GM21447 (cell line): ENCODE results near the gene MAPK7.

ENCODE experiments used
- ATAC-seq: cut with Tn5 transposase; IDR thresholded peaks from one replicate; pipeline ENCODE4 v1.9.1; 2021; ENCODE audit not compliant: unreplicated experiment

The MAPK7 gene

GRCh38 chr17:19414396-19415280 is 36.3 kb downstream of the MAPK7 start:
- no peak for ATAC-seq

DNA sequence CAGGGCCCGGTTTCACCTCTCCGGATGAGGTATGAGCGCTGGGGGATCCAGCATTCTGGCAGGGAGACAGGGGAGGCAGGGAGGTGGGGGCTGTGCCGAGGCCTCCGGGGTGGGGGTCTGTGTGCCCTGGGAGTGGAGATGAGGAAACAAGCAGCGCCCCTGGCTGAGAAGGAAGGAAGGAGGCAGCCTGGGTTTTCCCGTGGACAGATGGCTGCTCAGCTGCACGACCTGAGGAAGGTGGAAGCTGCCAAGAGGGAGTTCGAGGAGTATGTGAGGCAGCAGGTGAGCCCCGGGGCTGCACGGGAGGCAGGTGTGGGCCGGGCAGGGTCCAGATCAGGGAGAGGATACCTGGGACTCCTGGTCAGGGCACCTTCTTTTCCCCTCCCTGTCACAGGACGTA is 37.0 kb downstream of the MAPK7 start:
- ATAC-seq = no peak

DNA sequence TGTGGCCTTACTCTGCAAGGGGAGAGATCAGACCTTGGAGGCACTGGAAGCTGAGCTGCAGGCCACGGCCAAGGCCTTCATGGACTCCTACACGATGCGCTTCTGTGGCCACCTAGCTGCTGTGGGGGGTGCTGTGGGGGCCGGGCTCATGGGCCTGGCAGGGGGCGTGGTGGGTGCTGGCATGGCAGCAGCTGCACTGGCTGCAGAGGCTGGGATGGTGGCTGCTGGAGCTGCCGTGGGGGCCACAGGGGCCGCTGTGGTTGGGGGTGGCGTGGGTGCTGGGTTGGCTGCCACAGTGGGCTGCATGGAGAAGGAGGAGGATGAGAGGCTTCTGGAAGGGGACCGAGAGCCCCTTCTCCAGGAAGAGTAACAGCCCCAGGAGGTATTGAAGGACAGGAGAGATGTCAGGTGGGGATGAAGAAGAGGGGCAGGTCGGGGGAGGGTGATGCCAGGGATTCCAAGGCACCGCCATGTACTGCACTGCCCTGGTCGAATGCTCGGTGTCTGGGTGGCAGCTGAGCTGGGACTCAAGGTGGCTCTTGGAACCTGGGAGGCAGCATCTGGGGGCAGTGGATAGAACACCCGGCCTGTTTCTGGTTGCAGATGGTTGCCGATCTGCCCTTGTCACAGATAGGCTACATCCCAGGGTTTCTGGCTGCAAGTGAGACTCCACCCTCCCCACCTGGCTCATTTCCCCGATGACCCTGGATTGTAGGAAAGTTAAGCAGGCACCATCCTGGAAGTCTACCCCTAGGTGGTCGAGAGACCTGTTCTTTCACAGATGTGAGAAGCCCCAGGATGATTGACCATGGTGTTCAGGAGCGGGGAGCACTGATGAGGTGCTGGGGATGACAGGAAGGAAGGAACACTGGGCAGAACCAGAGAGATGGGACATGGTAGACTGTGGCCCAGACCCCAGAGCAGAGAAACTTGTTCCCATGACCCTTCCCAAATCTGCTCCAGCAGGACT is 37.8 kb downstream of the MAPK7 start:
- no peak for ATAC-seq

- no peak for ATAC-seq
These were observed 39.3 kb downstream of the MAPK7 start for GRCh38 chr17:19417611-19418010.

- no peak for ATAC-seq
These were observed 40.1 kb downstream of the MAPK7 start for GRCh38 chr17:19418251-19418992.

DNA sequence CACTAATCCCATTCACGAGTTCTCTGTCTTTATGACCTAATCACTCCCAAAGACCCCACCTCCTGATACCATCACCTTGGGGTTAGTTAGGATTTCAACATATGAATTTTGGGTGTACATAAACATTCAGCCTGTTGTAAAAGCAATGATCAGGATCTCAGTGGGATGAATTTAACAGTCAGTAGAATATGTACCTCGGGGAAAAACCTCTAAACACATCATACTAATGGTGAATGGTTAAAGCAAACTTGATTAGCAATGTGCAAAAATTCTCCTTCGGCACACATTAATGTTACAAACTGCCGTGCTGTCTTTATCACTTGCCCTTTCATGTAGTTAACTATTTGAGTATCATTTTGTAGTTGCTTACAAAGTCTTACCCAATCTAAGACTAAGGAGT is 42.9 kb downstream of the MAPK7 start:
- no peak for ATAC-seq

- no peak for ATAC-seq
These were observed 43.6 kb downstream of the MAPK7 start for GRCh38 chr17:19421926-19422325.

GRCh38 chr17:19424934-19425868 is 46.9 kb downstream of the MAPK7 start:
- ATAC-seq = no peak

DNA sequence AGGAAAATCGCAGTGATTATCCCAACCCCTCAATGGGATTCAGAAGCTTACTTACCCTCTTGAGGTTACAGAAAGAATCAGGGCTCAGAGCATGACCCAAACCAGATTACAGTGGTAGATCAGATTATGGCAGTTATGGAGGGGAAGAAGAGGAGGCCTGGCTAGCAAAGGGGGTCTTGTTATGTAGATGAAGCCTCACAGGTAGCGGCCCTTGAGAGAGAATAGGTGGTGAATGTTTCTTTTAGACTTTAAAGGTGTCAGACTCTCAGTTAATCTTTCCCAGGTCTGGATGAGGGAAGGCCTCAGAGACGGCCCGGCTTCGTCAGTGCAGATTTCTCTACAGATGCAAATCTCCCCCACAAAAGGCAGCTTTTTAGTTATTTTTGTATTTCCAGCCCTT is 48.3 kb downstream of the MAPK7 start:
- ATAC-seq = no peak

GRCh38 chr17:19431691-19432090 is 53.4 kb downstream of the MAPK7 start:
- no peak for ATAC-seq
